ENCODE measurements around the gene MAB21L4. TPM values are rescaled to one million over a fixed set of nuclear protein-coding genes. Genes with fewer than 3 reads are reported as not detected.

The MAB21L4 gene
- total and polyA plus RNA-seq, 2 experiments from 2014 or later = not detected

GRCh38 chr2:240900141-240900860, 4.3 kb upstream of the MAB21L4 start (continued):
- TF ChIP-seq CTCF (conservative IDR thresholded peaks at IDR 0.05; ENCODE audit: low read depth in 2 of 2) (no peak), REST (IDR thresholded peaks at IDR 0.05; ENCODE audit: unreplicated experiment) (no peak)

- peaks cover 14% of the 10 kb centered on the region for H3K27me3 Mint-ChIP-seq (ENCODE audit: insufficient read depth, low read depth, poor library complexity)
- H3K79me2 ChIP-seq (replicated peaks; ENCODE audit: insufficient read depth) = no peaks in the 10 kb centered on the region
- H4K20me1 ChIP-seq (replicated peaks; ENCODE audit: insufficient read depth) = no peaks in the 10 kb centered on the region
- H3K4me3 Mint-ChIP-seq = no peak overlapping the region
- DNase-seq (ENCODE audit: low spot score) = no peak
- H2AFZ ChIP-seq = no peak overlapping the region
- peaks cover 13% of the 10 kb centered on the region; the same call in 1 of the 3 replicates for H3K9me3 Mint-ChIP-seq
- no peaks in the 10 kb centered on the region; the same call in 2 of the 3 replicates for H3K4me1 Mint-ChIP-seq
- no peak overlapping the region for H3K4me2 ChIP-seq
- no peak overlapping the region for H3K4me3 ChIP-seq
- H3K36me3 Mint-ChIP-seq (ENCODE audit: low read depth) = no peaks in the 10 kb centered on the region
- H3F3A ChIP-seq (replicated peaks; ENCODE audit: low read depth) = no peaks in the 10 kb centered on the region
- no peaks in the 10 kb centered on the region for H3K27me3 ChIP-seq (ENCODE audit: insufficient read depth)
- H3K9me2 ChIP-seq (ENCODE audit: insufficient read depth) = no peaks in the 10 kb centered on the region
- ATAC-seq = no peak
- no peaks in the 10 kb centered on the region for H3K4me1 ChIP-seq (ENCODE audit: insufficient read depth)
- H3K27ac Mint-ChIP-seq = no peak overlapping the region
- no peaks in the 10 kb centered on the region for H3K36me3 ChIP-seq (ENCODE audit: insufficient read depth)
- no peak for TF ChIP-seq CTCF (conservative IDR thresholded peaks at IDR 0.05; ENCODE audit: low read depth in 2 of 2)
- TF ChIP-seq ZNF114 (CRISPR knock-in tag; IDR thresholded peaks at IDR 0.05) = no peak
- TF ChIP-seq ETS1 (IDR thresholded peaks at IDR 0.05) = no peak
- H3K27ac ChIP-seq (ENCODE audit: low read depth) = no peak overlapping the region
These were observed 3.5 kb upstream of the MAB21L4 start for GRCh38 chr2:240899468-240899865.

Data from GM23338 (cell line).